Natural killer cell (primary cell): ENCODE results near the gene LRRC18. TPM values are rescaled to one million over a fixed set of nuclear protein-coding genes. Genes with fewer than 3 reads are reported as not detected.

Experiments used
- ATAC-seq, 3 donors: fragments of 150-1000 bp in 2 of 3; fragments of 200-7000 bp in 1 of 3; cut with Tn5 transposase; 1 replicate in 1 of 3; 2 replicates in 2 of 3; pipeline ENCODE4 v1.10.0; 2021; ENCODE audit warnings: mild to moderate bottlenecking in 2 of 3, moderate library complexity in 2 of 3
- DNase-seq, 2 donors: peaks; one replicate each; pipeline versions ENCODE4 v3.0.0 to v3.0.0-alpha.2; 2013 to 2021; ENCODE audit warnings: mixed read lengths in 1 of 2
- H3K27ac ChIP-seq: one replicate; pipeline ENCODE4 v1.5.1; 2013; ENCODE audit warnings: mild to moderate bottlenecking, low read length
- H3K27me3 ChIP-seq: one replicate; pipeline ENCODE4 v1.6.1; 2013; ENCODE audit warnings: low read length; ENCODE audit not compliant: control insufficient read depth, insufficient read depth
- H3K36me3 ChIP-seq: one replicate; pipeline ENCODE4 v1.6.1; 2013; ENCODE audit warnings: low read length; ENCODE audit not compliant: control insufficient read depth, insufficient read depth
- H3K4me1 ChIP-seq: one replicate; pipeline ENCODE4 v1.6.1; 2013; ENCODE audit warnings: low read length; ENCODE audit not compliant: control insufficient read depth, insufficient read depth
- H3K4me3 ChIP-seq: one replicate; pipeline ENCODE4 v1.5.1; 2013; ENCODE audit warnings: low read length
- H3K9me3 ChIP-seq: one replicate; pipeline ENCODE4 v1.6.1; 2013; ENCODE audit warnings: low read length; ENCODE audit not compliant: control insufficient read depth, insufficient read depth
- H3K27ac Mint-ChIP-seq, 2 donors: one replicate each; pipeline ENCODE4 v1.8.0; 2022; ENCODE audit warnings: mild to moderate bottlenecking in 2 of 2, mixed read lengths in 2 of 2, moderate library complexity in 1 of 2
- H3K27me3 Mint-ChIP-seq, 2 donors: one replicate each; pipeline ENCODE4 v1.8.0; 2022; ENCODE audit warnings: low read depth in 2 of 2, mixed read lengths in 2 of 2
- H3K36me3 Mint-ChIP-seq: one replicate; pipeline ENCODE4 v1.8.0; 2022; ENCODE audit warnings: mixed read lengths
- H3K4me1 Mint-ChIP-seq, 2 donors: one replicate each; pipeline ENCODE4 v1.8.0; 2022; ENCODE audit warnings: mixed read lengths in 2 of 2
- H3K4me3 Mint-ChIP-seq: one replicate; pipeline ENCODE4 v1.8.0; 2022; ENCODE audit warnings: mild to moderate bottlenecking, moderate library complexity, mixed read lengths
- H3K9me3 Mint-ChIP-seq, 2 donors: one replicate each; pipeline ENCODE4 v1.8.0; 2022; ENCODE audit warnings: mixed read lengths in 2 of 2
- CTCF ChIP-seq: fragments of 200-600 bp; IDR thresholded peaks from one replicate; pipeline ENCODE4 v1.8.0; 2022; ENCODE audit warnings: antibody characterized with exemption
- WGBS: methylation state at CpG from one replicate; pipeline ENCODE4 v1.1.7; 2013; ENCODE audit warnings: missing lambda C conversion rate; ENCODE audit not compliant: insufficient coverage; 5-methylcytosine and 5-hydroxymethylcytosine counted together
- intact Hi-C: fragments of 100-400 bp; cut with micrococcal nuclease; formaldehyde crosslinking; loops from one replicate; pipeline ENCODE4 v1.14.2; 2022
- total RNA-seq, 4 donors: library from RNA; stranded (reverse); fragments of 120-200 nt in 1 of 4; gene quantifications; one replicate each; pipeline versions ENCODE4 v1.2.3 to v1.2.4, GENCODE V29; 2013 to 2022

The LRRC18 gene
- total RNA-seq, 3 donors from 2014 or later (not counting 1 experiment from before 2014, with no cell fraction given), result not detected

GRCh38 chr10:48924988-48925387 is 14.7 kb downstream of the LRRC18 start:
- Mint-ChIP-seq H3K4me3 (no peak overlapping the region), H3K9me3 (no peaks in the 10 kb centered on the region)
- WGBS, result 84% methylated on average over 4 of the region's 4 CpGs

GRCh38 chr10:48923748-48924147 is 15.9 kb downstream of the LRRC18 start:
- no peak for DNase-seq
- H3K27me3 Mint-ChIP-seq, result peaks cover under 1 to 5% of the 10 kb centered on the region in 2 donors

More at GRCh38 chr10:48924988-48925387, 14.7 kb downstream of the LRRC18 start:
- no peak overlapping the region for H3K4me3 ChIP-seq
- H3K27me3 Mint-ChIP-seq, result peaks cover 0 to 8% of the 10 kb centered on the region in 2 donors
- TF ChIP-seq CTCF, result no peak
- no peaks in the 10 kb centered on the region for H3K27me3 ChIP-seq
- no peaks in the 10 kb centered on the region for H3K4me1 Mint-ChIP-seq
- H3K36me3 Mint-ChIP-seq, result no peaks in the 10 kb centered on the region
- no peak overlapping the region for H3K27ac Mint-ChIP-seq
- H3K4me1 ChIP-seq, result no peaks in the 10 kb centered on the region
- DNase-seq (no peak), ATAC-seq (no peak)
- H3K9me3 ChIP-seq, result no peaks in the 10 kb centered on the region
- H3K36me3 ChIP-seq, result no peaks in the 10 kb centered on the region
- intact Hi-C loops, result no loop called here
- no peak overlapping the region for H3K27ac ChIP-seq

GRCh38 chr10:48913674-48914073 is 26.0 kb downstream of the LRRC18 start:
- no peaks in the 10 kb centered on the region for H3K36me3 Mint-ChIP-seq
- no peaks in the 10 kb centered on the region for H3K36me3 ChIP-seq
- H3K27me3 Mint-ChIP-seq, result peaks cover 3 to 31% of the 10 kb centered on the region in 2 donors

More at GRCh38 chr10:48923748-48924147, 15.9 kb downstream of the LRRC18 start:
- Histone ChIP-seq H3K36me3 (no peaks in the 10 kb centered on the region), H3K9me3 (no peaks in the 10 kb centered on the region), H3K4me1 (no peaks in the 10 kb centered on the region), H3K4me3 (no peak overlapping the region), H3K27ac (no peak overlapping the region), H3K27me3 (no peaks in the 10 kb centered on the region)
- H3K36me3 Mint-ChIP-seq, result no peaks in the 10 kb centered on the region
- ATAC-seq, result no peak
- H3K9me3 Mint-ChIP-seq, result no peaks in the 10 kb centered on the region
- no peak overlapping the region for H3K4me3 Mint-ChIP-seq
- no peaks in the 10 kb centered on the region for H3K4me1 Mint-ChIP-seq
- WGBS, result 100% methylated on average over 2 of the region's 3 CpGs
- intact Hi-C loops, result no loop called here
- no peak for TF ChIP-seq CTCF
- no peak overlapping the region for H3K27ac Mint-ChIP-seq

More at GRCh38 chr10:48913674-48914073, 26.0 kb downstream of the LRRC18 start:
- Histone ChIP-seq H3K27me3 (no peaks in the 10 kb centered on the region), H3K4me3 (no peak overlapping the region), H3K9me3 (no peaks in the 10 kb centered on the region), H3K27ac (no peak overlapping the region), H3K4me1 (no peaks in the 10 kb centered on the region)
- TF ChIP-seq CTCF, result no peak
- Mint-ChIP-seq H3K27ac (no peak overlapping the region), H3K4me1 (no peaks in the 10 kb centered on the region), H3K9me3 (no peaks in the 10 kb centered on the region), H3K4me3 (no peak overlapping the region)
- no peak for DNase-seq
- WGBS, result 92% methylated on average over 14 of the region's 14 CpGs
- intact Hi-C loops, result no loop called here
- no peak for ATAC-seq
